Astrocyte of the spinal cord (primary cell): Measurements from ENCODE around the gene ISG20.
"Not testable (repeated sequence)": the region's sequence is repeated elsewhere in the genome, so short reads cannot be mapped to it uniquely, and the experiment has no call there.

Experiments used
- DNase-seq: peaks from one replicate; pipeline ENCODE4 v3.0.0; 2011; ENCODE audit warnings: low read depth, low spot score
- H3K4me3 ChIP-seq: 2 replicates; pipeline ENCODE4 v1.5.1; 2011; ENCODE audit warnings: low read depth, mild to moderate bottlenecking, low read length, moderate library complexity
- CTCF ChIP-seq: IDR thresholded peaks from 2 replicates; pipeline ENCODE4 v1.5.1; 2012; ENCODE audit warnings: low read depth, mild to moderate bottlenecking, low read length, inconsistent platforms
- in situ Hi-C: cut with HindIII; loops from 2 replicates; pipeline ENCODE4 v1.10.0; 2017; ENCODE audit warnings: low sequenced_read_pairs

ISG20 gene

GRCh38 chr15:88630141-88630721 lies 8.6 kb upstream of the ISG20 start:
- TF ChIP-seq CTCF = no peak
- DNase-seq = no peak
- in situ Hi-C loops = no loop called here
- H3K4me3 ChIP-seq = no peak overlapping the region

- in situ Hi-C loops = no loop called here
- TF ChIP-seq CTCF = no peak
- no peak overlapping the region for H3K4me3 ChIP-seq
- DNase-seq = no peak
These were observed 7.9 kb upstream of the ISG20 start for GRCh38 chr15:88630798-88631463.

- in situ Hi-C loops = no loop called here
- no peak overlapping the region for H3K4me3 ChIP-seq
- TF ChIP-seq CTCF = no peak
- DNase-seq = no peak
These were observed 7.3 kb upstream of the ISG20 start for GRCh38 chr15:88631464-88632028.

- DNase-seq, in situ Hi-C loops: not testable (repeated sequence)
These were observed 6.0 kb upstream of the ISG20 start for GRCh38 chr15:88632797-88633196.

GRCh38 chr15:88634449-88634848 lies 4.4 kb upstream of the ISG20 start:
- no peak for DNase-seq
- no peak overlapping the region for H3K4me3 ChIP-seq
- in situ Hi-C loops = no loop called here
- no peak for TF ChIP-seq CTCF

More at GRCh38 chr15:88632797-88633196, 6.0 kb upstream of the ISG20 start:
- H3K4me3 ChIP-seq = not testable (repeated sequence)

GRCh38 chr15:88635318-88635717 lies 3.5 kb upstream of the ISG20 start:
- TF ChIP-seq CTCF = no peak
- no peak overlapping the region for H3K4me3 ChIP-seq
- in situ Hi-C loops = no loop called here
- DNase-seq = no peak

GRCh38 chr15:88636050-88636449 lies 2.8 kb upstream of the ISG20 start:
- DNase-seq = no peak
- TF ChIP-seq CTCF = no peak
- in situ Hi-C loops = no loop called here
- H3K4me3 ChIP-seq = no peak overlapping the region
